ENCODE data around the gene SMAD6. TPM values are rescaled to one million over a fixed set of nuclear protein-coding genes. Genes with fewer than 3 reads are reported as not detected.

Gene SMAD6
- under 1 TPM; 0.27 to 0.76 (median 0.40) TPM for total RNA-seq
- not detected for polyA plus RNA-seq
- 0.40 reads per million for total RNA-seq

- H3K36me3 ChIP-seq (ENCODE audit: control insufficient read depth in 2 of 3, insufficient read depth in 3 of 3, low read length in 3 of 3), result no peaks in the 10 kb centered on the region
- peaks cover 6 to 13% of the 10 kb centered on the region in 2 donors for H3K4me1 ChIP-seq (ENCODE audit: control insufficient read depth in 2 of 2, insufficient read depth in 2 of 2, low read length in 2 of 2)
- intact Hi-C loops (cut with micrococcal nuclease), result loop anchor here (1.0 to 5.0 kb wide), 5 partner anchors 47 to 1135 kb away; partner anchors contain the start of gene ZWILCH (in 1 of the 2)
- peaks cover 5 to 7% of the 10 kb centered on the region in 2 donors for H3K27me3 ChIP-seq (ENCODE audit: control insufficient read depth in 2 of 2, insufficient read depth in 2 of 2, low read length in 2 of 2)
- H3K9me3 Mint-ChIP-seq, result peaks cover 0 to 1% (median 0%) of the 10 kb centered on the region in 11 donors
- H3K27ac Mint-ChIP-seq, result peak within 1 kb of the TSS in 8 of 9 donors; percentile 56 to 88 (median 80)
- H3K36me3 Mint-ChIP-seq, result no peaks in the 10 kb centered on the region
- H3K27ac ChIP-seq (ENCODE audit: low read depth, low read length), result no peak within 1 kb of the TSS
- POLR2A ChIA-PET, result interaction anchor here (1.1 to 1.8 kb wide), 3 partner anchors 8 to 10 kb away, joined by 3 to 5 read pairs (median 3); no protein-coding TSS in a partner anchor
- peak within 1 kb of the TSS; percentile 76 for H3K4me3 ChIP-seq (ENCODE audit: low read length)
- H3K9me3 ChIP-seq (ENCODE audit: control insufficient read depth in 2 of 3, low read length in 3 of 3), result no peaks in the 10 kb centered on the region
- ATAC-seq (peak; percentile 55), DNase-seq (peak; percentile 47 to 85 (median 62))
- CTCF ChIA-PET, result interaction anchor here (0.7 to 1.0 kb wide), 2 partner anchors 9 to 83 kb away, joined by 3 read pairs; no protein-coding TSS in a partner anchor
- peaks cover 6 to 27% (median 17%) of the 10 kb centered on the region in 5 donors for H3K27me3 Mint-ChIP-seq
- peaks cover 10 to 22% (median 19%) of the 10 kb centered on the region in 7 donors for H3K4me1 Mint-ChIP-seq
- H3K4me3 Mint-ChIP-seq, result peak within 1 kb of the TSS; percentile 83 to 95 (median 91)
Observed at GRCh38 chr15:66702035-66702786, at the start of gene SMAD6. SMAD6 (plus strand) TSS chr15:66702236; CDS start chr15:66703259, 1,023 bp downstream.

GRCh38 chr15:66652806-66653205 lies 49.2 kb upstream of the SMAD6 start:
- peaks cover 0 to 18% (median 10%) of the 10 kb centered on the region in 7 donors for H3K4me1 Mint-ChIP-seq
- no peaks in the 10 kb centered on the region for H3K36me3 Mint-ChIP-seq
- H3K9me3 Mint-ChIP-seq, result peaks cover 0 to 1% (median 0%) of the 10 kb centered on the region in 11 donors
- no peak overlapping the region for H3K27ac ChIP-seq (ENCODE audit: low read depth, low read length)
- intact Hi-C loops (cut with micrococcal nuclease), result loop anchor here in 1 of 2 donors (5.0 kb wide), 1 partner anchor 49 kb away; the partner anchor contains the start of gene SMAD6
- H3K27me3 Mint-ChIP-seq, result peaks cover 0 to 16% (median 0%) of the 10 kb centered on the region in 5 donors
- no peak overlapping the region for H3K4me3 ChIP-seq (ENCODE audit: low read length)
- DNase-seq, result no peak
- ChIA-PET CTCF (no interaction called here), POLR2A (no interaction called here)
- H3K4me1 ChIP-seq (ENCODE audit: control insufficient read depth in 2 of 2, insufficient read depth in 2 of 2, low read length in 2 of 2), result peaks cover 0 to 4% of the 10 kb centered on the region in 2 donors
- ATAC-seq, result no peak
- no peaks in the 10 kb centered on the region for H3K9me3 ChIP-seq (ENCODE audit: control insufficient read depth in 2 of 3, low read length in 3 of 3)
- H3K27me3 ChIP-seq (ENCODE audit: control insufficient read depth in 2 of 2, insufficient read depth in 2 of 2, low read length in 2 of 2), result no peaks in the 10 kb centered on the region
- H3K27ac Mint-ChIP-seq, result peak overlapping the region in 6 of 9 donors; percentile 8 to 79 (median 52)
- no peaks in the 10 kb centered on the region for H3K36me3 ChIP-seq (ENCODE audit: control insufficient read depth in 2 of 3, insufficient read depth in 3 of 3, low read length in 3 of 3)
- H3K4me3 Mint-ChIP-seq, result peak overlapping the region in 3 of 10 donors; percentile 5 to 56 (median 8)

- peaks cover 0 to 16% (median 0%) of the 10 kb centered on the region in 5 donors for H3K27me3 Mint-ChIP-seq
- intact Hi-C loops (cut with micrococcal nuclease), result loop anchor here in 1 of 2 donors (5.0 kb wide), 1 partner anchor 49 kb away; the partner anchor contains the start of gene SMAD6
- peak overlapping the region in 5 of 10 donors; percentile 5 to 56 (median 35) for H3K4me3 Mint-ChIP-seq
- no peak for ATAC-seq
- DNase-seq, result no peak
- Histone ChIP-seq H3K36me3 (ENCODE audit: control insufficient read depth in 2 of 3, insufficient read depth in 3 of 3, low read length in 3 of 3) (no peaks in the 10 kb centered on the region), H3K9me3 (ENCODE audit: control insufficient read depth in 2 of 3, low read length in 3 of 3) (no peaks in the 10 kb centered on the region), H3K27ac (ENCODE audit: low read depth, low read length) (no peak overlapping the region), H3K4me3 (ENCODE audit: low read length) (no peak overlapping the region), H3K4me1 (ENCODE audit: control insufficient read depth in 2 of 2, insufficient read depth in 2 of 2, low read length in 2 of 2) (peaks cover 0 to 4% of the 10 kb centered on the region in 2 donors), H3K27me3 (ENCODE audit: control insufficient read depth in 2 of 2, insufficient read depth in 2 of 2, low read length in 2 of 2) (no peaks in the 10 kb centered on the region)
- POLR2A ChIA-PET, result no interaction called here
- peaks cover 0 to 1% (median 0%) of the 10 kb centered on the region in 11 donors for H3K9me3 Mint-ChIP-seq
- H3K4me1 Mint-ChIP-seq, result peaks cover 0 to 18% (median 10%) of the 10 kb centered on the region in 7 donors
- peak overlapping the region in 5 of 9 donors; percentile 8 to 79 (median 57) for H3K27ac Mint-ChIP-seq
- H3K36me3 Mint-ChIP-seq, result no peaks in the 10 kb centered on the region
- CTCF ChIA-PET, result no interaction called here
Observed at GRCh38 chr15:66653398-66653797, 48.6 kb upstream of the SMAD6 start.

GRCh38 chr15:66653852-66654251 lies 48.2 kb upstream of the SMAD6 start:
- no peak overlapping the region for H3K27ac ChIP-seq (ENCODE audit: low read depth, low read length)

GRCh38 chr15:66654361-66654738 lies 47.7 kb upstream of the SMAD6 start:
- Mint-ChIP-seq H3K36me3 (no peaks in the 10 kb centered on the region), H3K4me1 (peaks cover 0 to 18% (median 10%) of the 10 kb centered on the region in 7 donors), H3K27me3 (peaks cover 0 to 16% (median 0%) of the 10 kb centered on the region in 5 donors), H3K9me3 (peaks cover 0 to 1% (median 0%) of the 10 kb centered on the region in 11 donors), H3K4me3 (peak overlapping the region in 7 of 10 donors; percentile 8 to 73 (median 59)), H3K27ac (peak overlapping the region in 4 of 9 donors; percentile 9 to 69 (median 68))
- no peak overlapping the region for H3K27ac ChIP-seq (ENCODE audit: low read depth, low read length)
- no peaks in the 10 kb centered on the region for H3K9me3 ChIP-seq (ENCODE audit: control insufficient read depth in 2 of 3, low read length in 3 of 3)
- intact Hi-C loops (cut with micrococcal nuclease), result loop anchor here in 1 of 2 donors (5.0 kb wide), 1 partner anchor 48 kb away; the partner anchor contains the start of gene SMAD6
- H3K36me3 ChIP-seq (ENCODE audit: control insufficient read depth in 2 of 3, insufficient read depth in 3 of 3, low read length in 3 of 3), result no peaks in the 10 kb centered on the region
- POLR2A ChIA-PET, result interaction anchor here (1.6 kb wide), 1 partner anchor 16 kb away, joined by 3 read pairs; no protein-coding TSS in a partner anchor
- ATAC-seq (no peak), DNase-seq (no peak)
- peaks cover 0 to 4% of the 10 kb centered on the region in 2 donors for H3K4me1 ChIP-seq (ENCODE audit: control insufficient read depth in 2 of 2, insufficient read depth in 2 of 2, low read length in 2 of 2)
- no peaks in the 10 kb centered on the region for H3K27me3 ChIP-seq (ENCODE audit: control insufficient read depth in 2 of 2, insufficient read depth in 2 of 2, low read length in 2 of 2)
- H3K4me3 ChIP-seq (ENCODE audit: low read length), result no peak overlapping the region
- CTCF ChIA-PET, result no interaction called here

More at GRCh38 chr15:66653852-66654251, 48.2 kb upstream of the SMAD6 start:
- ChIA-PET POLR2A (interaction anchor here (1.6 kb wide), 1 partner anchor 15 kb away, joined by 3 read pairs; no protein-coding TSS in a partner anchor), CTCF (no interaction called here)
- H3K4me3 Mint-ChIP-seq, result peak overlapping the region in 6 of 10 donors; percentile 8 to 73 (median 62)
- H3K9me3 Mint-ChIP-seq, result peaks cover 0 to 1% (median 0%) of the 10 kb centered on the region in 11 donors
- no peak for ATAC-seq
- no peaks in the 10 kb centered on the region for H3K36me3 ChIP-seq (ENCODE audit: control insufficient read depth in 2 of 3, insufficient read depth in 3 of 3, low read length in 3 of 3)
- DNase-seq, result no peak
- no peaks in the 10 kb centered on the region for H3K36me3 Mint-ChIP-seq
- intact Hi-C loops (cut with micrococcal nuclease), result loop anchor here in 1 of 2 donors (5.0 kb wide), 1 partner anchor 48 kb away; the partner anchor contains the start of gene SMAD6
- H3K27ac Mint-ChIP-seq, result peak overlapping the region in 4 of 9 donors; percentile 9 to 69 (median 68)
- H3K4me1 ChIP-seq (ENCODE audit: control insufficient read depth in 2 of 2, insufficient read depth in 2 of 2, low read length in 2 of 2), result peaks cover 0 to 4% of the 10 kb centered on the region in 2 donors
- H3K4me1 Mint-ChIP-seq, result peaks cover 0 to 18% (median 10%) of the 10 kb centered on the region in 7 donors
- no peaks in the 10 kb centered on the region for H3K27me3 ChIP-seq (ENCODE audit: control insufficient read depth in 2 of 2, insufficient read depth in 2 of 2, low read length in 2 of 2)
- H3K4me3 ChIP-seq (ENCODE audit: low read length), result no peak overlapping the region
- H3K27me3 Mint-ChIP-seq, result peaks cover 0 to 16% (median 0%) of the 10 kb centered on the region in 5 donors
- no peaks in the 10 kb centered on the region for H3K9me3 ChIP-seq (ENCODE audit: control insufficient read depth in 2 of 3, low read length in 3 of 3)

- Histone ChIP-seq H3K27ac (ENCODE audit: low read depth, low read length) (peak overlapping the region; percentile 56), H3K36me3 (ENCODE audit: control insufficient read depth in 2 of 3, insufficient read depth in 3 of 3, low read length in 3 of 3) (no peaks in the 10 kb centered on the region), H3K4me1 (ENCODE audit: control insufficient read depth in 2 of 2, insufficient read depth in 2 of 2, low read length in 2 of 2) (peaks cover 0 to 4% of the 10 kb centered on the region in 2 donors), H3K9me3 (ENCODE audit: control insufficient read depth in 2 of 3, low read length in 3 of 3) (no peaks in the 10 kb centered on the region), H3K27me3 (ENCODE audit: control insufficient read depth in 2 of 2, insufficient read depth in 2 of 2, low read length in 2 of 2) (no peaks in the 10 kb centered on the region), H3K4me3 (ENCODE audit: low read length) (peak overlapping the region; percentile 24)
- peak in 7 of 9 donors; percentile 21 to 57 (median 30) for DNase-seq
- ChIA-PET CTCF (no interaction called here), POLR2A (interaction anchor here (1.2 to 1.6 kb wide), 2 partner anchors 16 to 49 kb away, joined by 3 to 4 read pairs; no protein-coding TSS in a partner anchor)
- intact Hi-C loops (cut with micrococcal nuclease), result loop anchor here (1.0 to 5.0 kb wide), 2 partner anchors 47 kb away; partner anchors contain the start of gene SMAD6 (in 2 of the 2)
- Mint-ChIP-seq H3K27me3 (peaks cover 0 to 17% (median 0%) of the 10 kb centered on the region in 5 donors), H3K36me3 (no peaks in the 10 kb centered on the region), H3K27ac (peak overlapping the region in 1 of 9 donors; percentile 55), H3K9me3 (peaks cover 0 to 1% (median 0%) of the 10 kb centered on the region in 11 donors), H3K4me3 (peak overlapping the region in 7 of 10 donors; percentile 57 to 74 (median 67)), H3K4me1 (peaks cover 0 to 18% (median 10%) of the 10 kb centered on the region in 7 donors)
- ATAC-seq, result peak; percentile 42
Observed at GRCh38 chr15:66654739-66655375, 47.2 kb upstream of the SMAD6 start.
